Middle frontal gyrus (tissue), 1 donor: ENCODE results near the gene PHTF2.
"Not testable (repeated sequence)": the region's sequence is repeated elsewhere in the genome, so short reads cannot be mapped to it uniquely, and the experiment has no call there.

Source experiments
- DNase-seq: peaks from one replicate; pipeline ENCODE4 v3.0.0-alpha.2; 2015; ENCODE audit warnings: low spot score; ENCODE audit errors: extremely low spot score

The PHTF2 gene

GRCh38 chr7:77830649-77831355 lies 32.2 kb downstream of the PHTF2 start:
- DNase-seq, result no peak

DNA sequence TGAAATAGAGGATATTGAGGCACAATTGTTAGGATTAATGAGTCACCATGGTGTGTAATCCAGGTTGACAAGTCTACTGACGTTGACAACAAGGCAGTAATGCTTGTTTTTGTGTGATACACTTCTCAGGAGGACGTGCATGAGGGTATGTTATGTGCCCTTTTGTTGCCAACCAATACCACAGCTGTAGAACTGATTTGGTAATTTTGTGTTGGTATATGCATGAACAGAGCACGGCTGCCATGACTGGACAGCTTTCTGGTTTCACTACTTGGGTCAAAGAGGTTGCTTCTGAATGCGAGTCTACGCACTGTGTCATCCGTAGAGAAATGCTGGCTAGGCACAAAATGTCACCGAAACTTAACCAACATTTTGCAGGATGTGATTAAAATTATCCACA lies 32.9 kb downstream of the PHTF2 start:
- no peak for DNase-seq

GRCh38 chr7:77831953-77832352 lies 33.4 kb downstream of the PHTF2 start:
- DNase-seq, result no peak

DNA sequence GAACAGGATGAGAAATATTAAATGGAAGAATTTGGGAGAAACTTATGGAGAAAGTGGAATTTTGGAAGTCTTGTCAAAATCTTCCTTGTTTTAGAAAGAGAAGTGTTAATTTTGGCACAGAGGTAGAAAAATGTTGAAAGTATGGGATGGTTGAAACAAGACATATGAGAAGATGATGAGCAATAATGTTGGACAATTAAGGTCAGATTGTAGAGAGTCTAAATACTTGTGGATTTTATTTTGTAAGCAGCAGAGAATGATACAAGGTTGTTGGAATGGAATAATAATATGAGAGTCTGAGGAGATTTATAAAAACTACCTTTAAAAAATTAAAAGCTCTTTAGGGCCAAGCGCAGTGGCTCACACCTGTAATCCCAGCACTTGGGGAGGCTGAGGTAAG lies 34.6 kb downstream of the PHTF2 start:
- DNase-seq, result no peak

- DNase-seq, result not testable (repeated sequence)
Observed at GRCh38 chr7:77836425-77836824, 37.9 kb downstream of the PHTF2 start.

DNA sequence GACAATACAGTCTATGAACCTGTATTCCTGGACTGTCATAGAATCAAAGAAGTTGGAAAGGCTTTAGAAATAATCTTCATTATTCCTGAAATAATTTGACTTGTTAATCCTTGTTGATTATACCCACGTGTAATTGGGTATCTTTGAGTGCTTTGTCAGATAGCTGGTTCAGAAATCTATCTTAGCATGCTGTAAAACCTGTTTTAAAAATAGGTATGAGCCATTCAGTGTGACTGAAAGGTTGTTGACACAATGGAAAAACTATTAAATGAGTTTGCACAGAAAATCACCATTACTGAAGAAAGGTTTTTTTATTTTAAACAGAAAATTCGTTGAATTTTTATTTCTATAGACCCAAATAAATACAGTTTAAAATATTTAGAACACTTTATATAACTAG lies 38.7 kb downstream of the PHTF2 start:
- no peak for DNase-seq

GRCh38 chr7:77837966-77838365 lies 39.4 kb downstream of the PHTF2 start:
- DNase-seq, result no peak

GRCh38 chr7:77838929-77839491 lies 40.4 kb downstream of the PHTF2 start:
- no peak for DNase-seq

- DNase-seq, result no peak
Observed at GRCh38 chr7:77839919-77840318, 41.3 kb downstream of the PHTF2 start.

- DNase-seq, result no peak
Observed at GRCh38 chr7:77843194-77843593, 44.6 kb downstream of the PHTF2 start.

DNA sequence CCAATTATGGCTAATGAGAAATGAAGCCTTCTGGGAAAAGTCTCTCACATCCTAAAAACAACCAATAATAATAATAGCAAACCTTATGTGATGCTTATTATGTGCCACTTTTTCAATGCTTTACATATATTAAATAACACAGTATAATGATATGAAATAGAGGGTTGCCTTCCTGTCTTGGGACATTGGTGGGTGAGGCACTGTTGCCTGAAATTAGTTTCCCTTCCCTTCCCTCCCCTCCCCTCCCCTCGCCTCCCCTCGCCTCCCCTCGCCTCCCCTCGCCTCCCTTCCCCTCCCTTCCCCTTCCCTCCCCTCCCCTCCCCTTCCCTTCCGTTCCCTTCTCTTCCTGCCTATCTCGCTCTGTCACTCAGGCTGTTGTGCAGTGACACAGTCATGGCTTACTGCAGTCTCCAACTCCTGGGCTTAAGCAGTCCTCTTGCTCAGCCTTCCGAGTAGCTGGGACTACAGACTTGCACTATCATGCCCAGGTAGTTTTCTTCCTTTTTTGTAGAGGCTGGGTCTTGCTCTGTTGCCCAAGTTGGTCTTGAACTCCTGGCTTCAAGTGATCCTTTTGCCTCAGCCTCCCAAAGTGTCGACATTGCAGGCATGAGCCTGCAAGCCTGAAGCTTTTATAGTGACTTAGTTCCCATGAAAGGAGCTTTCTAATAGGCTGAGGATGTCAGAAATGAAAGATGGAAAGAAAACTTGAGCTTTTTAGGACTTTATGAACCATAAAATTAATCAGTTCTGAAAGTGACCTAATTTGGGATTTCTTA lies 47.9 kb downstream of the PHTF2 start:
- no peak for DNase-seq

DNA sequence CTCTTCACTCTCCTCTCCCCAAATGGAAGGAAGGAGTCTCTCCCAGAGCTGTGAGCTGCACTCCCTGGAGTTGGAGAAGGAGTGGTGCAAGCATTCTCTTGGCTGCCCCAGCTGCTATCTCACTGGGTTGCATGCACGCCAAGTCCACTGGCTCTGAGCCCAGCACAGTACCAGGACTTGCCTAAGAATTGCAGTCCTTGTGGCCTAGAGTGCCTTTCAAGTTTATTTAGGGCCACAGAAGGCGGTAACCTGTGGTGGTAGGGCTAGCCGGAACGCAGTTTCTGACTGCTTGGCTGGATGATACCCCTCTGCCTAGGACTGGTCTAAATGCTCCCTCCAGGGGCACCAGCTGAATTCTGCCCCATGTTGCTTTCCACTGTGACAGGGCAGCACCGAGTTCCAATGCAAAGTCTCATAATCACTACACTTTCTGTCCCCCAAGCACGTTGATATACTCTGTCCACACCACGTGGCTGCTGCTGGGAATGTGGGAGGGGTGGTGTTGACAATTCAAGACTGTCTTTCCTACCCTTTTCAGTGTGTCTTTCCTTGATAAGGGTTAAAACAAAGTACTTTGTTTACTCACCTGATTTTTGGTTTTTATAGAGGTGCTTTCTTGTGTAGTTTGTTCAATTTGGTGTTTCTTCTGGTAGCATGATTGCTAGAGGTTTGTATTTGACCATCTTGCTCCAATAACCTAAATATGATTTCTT lies 57.0 kb downstream of the PHTF2 start:
- no peak for DNase-seq

DNA sequence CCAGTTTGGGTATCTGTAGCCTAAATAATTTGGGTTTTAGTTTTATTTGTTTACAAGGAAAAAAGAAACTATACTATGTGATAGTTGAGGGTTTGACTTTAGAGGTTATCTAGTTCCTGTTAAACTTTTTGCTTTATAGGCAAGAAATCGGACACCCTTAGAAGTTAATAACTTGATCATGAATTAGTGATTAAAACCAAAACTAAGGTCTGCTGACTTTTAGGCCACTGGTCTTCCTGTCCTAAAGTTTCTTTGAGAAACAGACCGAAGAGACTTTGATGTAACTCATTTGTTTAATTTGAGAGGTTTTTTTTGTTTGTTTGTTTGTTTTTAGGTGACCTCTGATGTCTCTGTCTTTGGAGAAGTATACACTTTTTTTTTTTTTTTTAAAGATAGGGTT lies 59.7 kb downstream of the PHTF2 start:
- no peak for DNase-seq

DNA sequence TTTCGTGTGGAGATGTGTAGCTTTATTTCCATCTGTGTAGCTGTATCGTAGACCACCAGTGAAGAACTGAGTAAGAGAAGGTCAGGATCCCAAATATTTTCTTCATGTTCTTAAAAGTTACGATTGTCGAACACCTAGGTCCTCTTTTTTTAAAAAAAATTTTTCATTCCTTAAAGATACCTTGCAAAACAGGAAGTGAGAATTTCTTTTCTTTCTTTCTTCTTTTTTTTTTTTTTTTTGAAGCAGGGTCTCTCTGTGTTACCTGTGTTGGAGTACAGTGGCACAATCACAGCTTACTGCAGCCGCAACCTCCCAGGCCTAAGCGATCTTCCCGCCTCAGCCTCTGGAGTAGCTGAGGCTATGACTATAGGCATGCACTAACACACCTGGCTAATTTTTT lies 60.8 kb downstream of the PHTF2 start:
- no peak for DNase-seq

GRCh38 chr7:77862691-77863090 lies 64.1 kb downstream of the PHTF2 start:
- no peak for DNase-seq

- no peak for DNase-seq
Observed at GRCh38 chr7:77863860-77864259, 65.3 kb downstream of the PHTF2 start.

DNA sequence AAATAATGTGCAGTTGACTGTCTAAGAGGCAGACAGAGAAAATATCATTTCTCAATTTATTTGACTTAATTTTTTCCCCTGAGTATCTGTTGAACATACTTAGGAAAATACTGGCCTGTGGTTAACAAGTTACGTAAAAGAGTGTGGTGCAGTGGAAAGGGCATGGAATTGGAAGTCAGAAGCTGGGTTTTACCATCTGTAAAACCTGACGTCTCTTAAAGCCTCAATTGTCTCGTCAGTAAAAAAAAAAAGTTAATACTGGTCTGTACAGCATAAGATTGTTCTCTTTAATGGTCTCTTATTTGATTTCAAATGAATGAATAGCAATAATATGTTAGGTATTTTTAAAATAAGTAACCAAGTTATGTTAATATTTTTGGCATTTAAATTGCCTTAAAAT lies 67.8 kb downstream of the PHTF2 start:
- no peak for DNase-seq

DNA sequence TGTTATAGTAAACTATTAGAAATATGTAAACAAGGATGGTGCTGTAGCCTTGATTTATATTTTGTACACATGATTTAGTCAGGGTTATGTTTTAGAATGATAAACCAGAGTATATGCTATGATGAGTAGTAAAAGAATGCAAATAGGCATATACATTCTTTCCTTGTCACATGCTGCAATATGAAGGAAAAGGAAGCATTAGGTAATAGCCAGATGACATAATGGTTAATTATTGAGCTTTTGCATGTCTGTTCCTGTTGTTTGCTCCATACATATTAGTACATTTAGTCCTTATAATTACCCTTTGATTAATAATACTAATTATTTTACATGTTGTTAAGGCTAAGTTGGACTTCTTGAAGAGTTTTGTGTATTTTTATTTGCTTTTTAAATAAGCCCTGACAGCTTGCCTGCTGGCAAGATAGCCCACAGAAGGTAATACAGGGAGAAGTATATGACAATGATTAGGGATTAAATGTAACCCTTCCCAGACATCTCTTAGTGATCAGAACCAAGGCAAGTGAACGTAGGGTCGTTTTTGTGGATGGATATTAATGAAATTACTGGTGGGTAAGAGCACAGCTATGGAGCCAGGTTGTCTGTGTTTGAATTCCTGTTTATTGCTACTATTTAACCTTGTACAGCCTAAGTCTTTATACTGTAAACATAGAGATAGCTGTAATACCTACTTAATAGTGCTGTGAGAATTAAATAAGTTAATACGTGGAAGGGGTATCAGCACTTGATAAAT lies 68.4 kb downstream of the PHTF2 start:
- no peak for DNase-seq

- DNase-seq, result no peak
Observed at GRCh38 chr7:77867537-77867865, 68.9 kb downstream of the PHTF2 start.

DNA sequence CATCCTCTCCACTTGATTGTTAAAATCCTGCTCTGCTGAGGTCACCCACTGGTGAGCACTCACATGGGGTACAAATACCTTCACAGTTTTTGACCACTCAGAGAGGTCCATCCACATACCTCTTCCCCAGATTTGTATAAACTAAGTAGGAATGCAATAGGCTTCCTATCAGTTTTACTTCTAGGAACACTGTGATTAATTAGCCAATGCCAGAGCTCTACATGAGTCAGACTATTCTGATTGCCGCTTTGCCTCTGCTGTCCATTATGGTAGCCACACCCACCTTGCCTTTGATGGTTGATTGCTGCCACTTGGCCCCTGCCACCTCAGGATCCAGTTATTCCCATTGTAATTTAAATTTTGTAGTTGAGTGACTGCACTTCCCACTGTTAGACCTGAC lies 73.7 kb downstream of the PHTF2 start:
- not testable (repeated sequence) for DNase-seq
